ENCODE data around the gene FAM107A. TPM values are rescaled to one million over a fixed set of nuclear protein-coding genes. Genes with fewer than 3 reads are reported as not detected.

FAM107A gene
- total RNA-seq, 2 experiments from 2014 or later, result not detected

- intact Hi-C loops (cut with DNase I, micrococcal nuclease), result no loop called here
- Histone ChIP-seq H3K27me3 (ENCODE audit: control insufficient read depth in 1 of 2, insufficient read depth in 2 of 2, low read length in 2 of 2) (peaks cover 0 to 5% of the 10 kb centered on the region in 2 experiments), H3K4me3 (ENCODE audit: low read length) (no peak overlapping the region), H3K4me1 (ENCODE audit: insufficient read depth, low read length) (no peaks in the 10 kb centered on the region), H3K36me3 (ENCODE audit: insufficient read depth, low read length) (no peaks in the 10 kb centered on the region), H3K9me3 (ENCODE audit: control insufficient read depth in 1 of 2, insufficient read depth in 1 of 2, low read length in 2 of 2) (no peaks in the 10 kb centered on the region), H3K27ac (ENCODE audit: low read depth in 1 of 2, low read length in 2 of 2) (no peak overlapping the region)
- H3K9me3 Mint-ChIP-seq, result no peaks in the 10 kb centered on the region
- no peak for TF ChIP-seq CTCF (IDR thresholded peaks at IDR 0.05)
- no peak overlapping the region for H3K4me3 Mint-ChIP-seq
- H3K4me1 Mint-ChIP-seq (ENCODE audit: low read depth), result no peaks in the 10 kb centered on the region
- POLR2A ChIA-PET, result no interaction called here
- peaks cover 5% of the 10 kb centered on the region for H3K27me3 Mint-ChIP-seq
- no peak overlapping the region for H3K27ac Mint-ChIP-seq
- no peaks in the 10 kb centered on the region for H3K36me3 Mint-ChIP-seq (ENCODE audit: low read depth)
- CTCF ChIA-PET, result no interaction called here
- no peak for ATAC-seq (ENCODE audit: poor library complexity)
- no peak for DNase-seq
Observed at GRCh38 chr3:58597770-58598310, 20.6 kb upstream of the FAM107A start.

GRCh38 chr3:58596834-58597518 lies 19.8 kb upstream of the FAM107A start:
- Histone ChIP-seq H3K4me3 (ENCODE audit: low read length) (no peak overlapping the region), H3K27ac (ENCODE audit: low read depth in 1 of 2, low read length in 2 of 2) (no peak overlapping the region), H3K4me1 (ENCODE audit: insufficient read depth, low read length) (no peaks in the 10 kb centered on the region), H3K36me3 (ENCODE audit: insufficient read depth, low read length) (no peaks in the 10 kb centered on the region), H3K27me3 (ENCODE audit: control insufficient read depth in 1 of 2, insufficient read depth in 2 of 2, low read length in 2 of 2) (peaks cover 0 to 5% of the 10 kb centered on the region in 2 experiments), H3K9me3 (ENCODE audit: control insufficient read depth in 1 of 2, insufficient read depth in 1 of 2, low read length in 2 of 2) (no peaks in the 10 kb centered on the region)
- Mint-ChIP-seq H3K4me3 (no peak overlapping the region), H3K9me3 (no peaks in the 10 kb centered on the region), H3K27ac (no peak overlapping the region), H3K36me3 (ENCODE audit: low read depth) (no peaks in the 10 kb centered on the region), H3K27me3 (peaks cover 5% of the 10 kb centered on the region), H3K4me1 (ENCODE audit: low read depth) (no peaks in the 10 kb centered on the region)
- ATAC-seq (ENCODE audit: poor library complexity), result no peak
- DNase-seq, result no peak
- intact Hi-C loops (cut with DNase I, micrococcal nuclease), result no loop called here
- no peak for TF ChIP-seq CTCF (IDR thresholded peaks at IDR 0.05)
- POLR2A ChIA-PET, result no interaction called here
- CTCF ChIA-PET, result no interaction called here

- Histone ChIP-seq H3K27me3 (ENCODE audit: control insufficient read depth in 1 of 2, insufficient read depth in 2 of 2, low read length in 2 of 2) (peaks cover under 1 to 2% of the 10 kb centered on the region in 2 experiments), H3K36me3 (ENCODE audit: insufficient read depth, low read length) (no peaks in the 10 kb centered on the region), H3K9me3 (ENCODE audit: control insufficient read depth in 1 of 2, insufficient read depth in 1 of 2, low read length in 2 of 2) (no peaks in the 10 kb centered on the region), H3K27ac (ENCODE audit: low read depth in 1 of 2, low read length in 2 of 2) (no peak overlapping the region), H3K4me1 (ENCODE audit: insufficient read depth, low read length) (no peaks in the 10 kb centered on the region), H3K4me3 (ENCODE audit: low read length) (no peak overlapping the region)
- no peaks in the 10 kb centered on the region for H3K4me1 Mint-ChIP-seq (ENCODE audit: low read depth)
- H3K4me3 Mint-ChIP-seq, result no peak overlapping the region
- DNase-seq, result no peak
- no peak for ATAC-seq (ENCODE audit: poor library complexity)
- H3K27me3 Mint-ChIP-seq, result peaks cover 10% of the 10 kb centered on the region
- ChIA-PET CTCF (no interaction called here), POLR2A (no interaction called here)
- no peaks in the 10 kb centered on the region for H3K9me3 Mint-ChIP-seq
- no peaks in the 10 kb centered on the region for H3K36me3 Mint-ChIP-seq (ENCODE audit: low read depth)
- TF ChIP-seq CTCF (IDR thresholded peaks at IDR 0.05), result no peak
- intact Hi-C loops (cut with DNase I, micrococcal nuclease), result no loop called here
- no peak overlapping the region for H3K27ac Mint-ChIP-seq
Observed at GRCh38 chr3:58594117-58594516, 16.9 kb upstream of the FAM107A start.
